Thyroid gland (tissue), 4 donors: ENCODE results near the gene LYPD8.

Experiments
- POLR2A ChIP-seq, 2 donors: fragments of 450-650 bp; IDR thresholded peaks; one replicate each; pipeline ENCODE4 v1.6.1; 2017; ENCODE audit warnings: antibody characterized with exemption in 2 of 2, mild to moderate bottlenecking in 2 of 2, moderate library complexity in 1 of 2
- TF ChIP-seq, protein P1 (sequence below), 6 experiments: fragments of 200-600 bp in 3 of 6; fragments of 450-650 bp in 3 of 6; sonication (generic) in 3 of 6; IDR thresholded peaks; one replicate each; pipeline ENCODE4 v1.5.1; 2016 to 2019; ENCODE audit warnings: antibody characterized with exemption in 6 of 6, mild to moderate bottlenecking in 2 of 6, inconsistent platforms in 1 of 6, moderate library complexity in 1 of 6

DNA sequence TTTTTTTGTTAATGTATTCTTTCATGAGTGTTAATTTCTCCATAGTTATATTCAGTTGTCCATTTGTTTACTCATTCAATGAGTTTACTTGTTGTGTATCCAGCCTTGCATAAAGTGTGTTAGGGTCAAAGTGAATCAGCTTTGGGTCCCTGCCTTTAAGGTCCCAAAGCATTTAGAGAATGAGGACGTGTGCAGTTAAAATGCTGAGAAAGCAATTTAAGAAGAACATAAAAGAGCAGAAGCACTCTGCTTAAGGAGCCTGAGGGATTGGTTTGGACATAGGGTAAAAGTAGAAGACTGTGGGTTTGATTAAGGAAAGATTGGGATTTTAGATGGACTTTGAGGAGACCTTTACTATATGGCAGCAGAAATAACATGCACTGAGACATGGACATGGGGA, 56.5 kb downstream of the LYPD8 start:
- TF ChIP-seq POLR2A (IDR thresholded peaks at IDR 0.05) = no peak
- TF ChIP-seq, protein P1, sequence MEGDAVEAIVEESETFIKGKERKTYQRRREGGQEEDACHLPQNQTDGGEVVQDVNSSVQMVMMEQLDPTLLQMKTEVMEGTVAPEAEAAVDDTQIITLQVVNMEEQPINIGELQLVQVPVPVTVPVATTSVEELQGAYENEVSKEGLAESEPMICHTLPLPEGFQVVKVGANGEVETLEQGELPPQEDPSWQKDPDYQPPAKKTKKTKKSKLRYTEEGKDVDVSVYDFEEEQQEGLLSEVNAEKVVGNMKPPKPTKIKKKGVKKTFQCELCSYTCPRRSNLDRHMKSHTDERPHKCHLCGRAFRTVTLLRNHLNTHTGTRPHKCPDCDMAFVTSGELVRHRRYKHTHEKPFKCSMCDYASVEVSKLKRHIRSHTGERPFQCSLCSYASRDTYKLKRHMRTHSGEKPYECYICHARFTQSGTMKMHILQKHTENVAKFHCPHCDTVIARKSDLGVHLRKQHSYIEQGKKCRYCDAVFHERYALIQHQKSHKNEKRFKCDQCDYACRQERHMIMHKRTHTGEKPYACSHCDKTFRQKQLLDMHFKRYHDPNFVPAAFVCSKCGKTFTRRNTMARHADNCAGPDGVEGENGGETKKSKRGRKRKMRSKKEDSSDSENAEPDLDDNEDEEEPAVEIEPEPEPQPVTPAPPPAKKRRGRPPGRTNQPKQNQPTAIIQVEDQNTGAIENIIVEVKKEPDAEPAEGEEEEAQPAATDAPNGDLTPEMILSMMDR (IDR thresholded peaks at IDR 0.05) = no peak
